Cardiac fibroblast (primary cell): ENCODE results near the gene CFAP61.

Source experiments
- DNase-seq, 2 donors: peaks; one replicate each; pipeline versions ENCODE4 v3.0.0 to v3.0.0-alpha.2; 2010; ENCODE audit warnings: low read depth in 2 of 2
- H3K4me3 ChIP-seq, 2 donors: replicated peaks in 1 of 2; 1 replicate in 1 of 2; 2 replicates in 1 of 2; pipeline ENCODE4 v1.5.1; 2011; ENCODE audit warnings: low read depth in 2 of 2, low read length in 2 of 2, mild to moderate bottlenecking in 2 of 2, moderate library complexity in 1 of 2
- CTCF ChIP-seq: IDR thresholded peaks from one replicate; pipeline ENCODE4 v1.5.1; 2011; ENCODE audit warnings: low read depth, mild to moderate bottlenecking, low read length, inconsistent platforms

CFAP61 gene

GRCh38 chr20:20076297-20077065 is 24.1 kb downstream of the CFAP61 start:
- no peak for TF ChIP-seq CTCF
- H3K4me3 ChIP-seq = no peak overlapping the region
- DNase-seq = peak; percentile 58 to 70

DNA sequence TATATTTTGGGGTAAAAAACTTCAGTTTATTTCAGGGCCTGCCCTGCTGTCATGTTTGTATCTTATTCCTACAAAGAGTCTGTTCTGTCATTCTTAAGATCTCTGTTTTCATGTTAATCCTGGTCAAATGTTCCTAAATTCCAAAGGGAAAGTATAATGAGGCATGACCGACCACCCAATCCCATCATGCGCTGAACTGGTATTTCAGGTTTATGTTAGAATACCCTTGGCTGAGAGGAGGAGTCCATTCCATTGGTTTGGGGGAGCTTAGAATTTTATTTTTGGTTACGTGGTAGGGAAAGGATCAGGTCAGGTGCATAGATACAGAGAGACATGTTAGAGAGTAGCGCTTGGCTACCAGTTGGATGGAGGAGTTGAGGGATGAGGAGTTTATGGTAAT is 25.7 kb downstream of the CFAP61 start:
- no peak for DNase-seq
- TF ChIP-seq CTCF = no peak
- no peak overlapping the region for H3K4me3 ChIP-seq

- no peak for DNase-seq
- H3K4me3 ChIP-seq = no peak overlapping the region
- no peak for TF ChIP-seq CTCF
Measured at GRCh38 chr20:20079102-20079784, 26.9 kb downstream of the CFAP61 start.

- H3K4me3 ChIP-seq = no peak overlapping the region
- peak; percentile 22 for TF ChIP-seq CTCF
- peak; percentile 38 to 51 for DNase-seq
Measured at GRCh38 chr20:20083807-20084206, 31.5 kb downstream of the CFAP61 start.

- no peak for DNase-seq
- no peak for TF ChIP-seq CTCF
- no peak overlapping the region for H3K4me3 ChIP-seq
Measured at GRCh38 chr20:20084296-20084752, 32.0 kb downstream of the CFAP61 start.

GRCh38 chr20:20085071-20085470 is 32.7 kb downstream of the CFAP61 start:
- no peak for TF ChIP-seq CTCF
- no peak overlapping the region for H3K4me3 ChIP-seq
- no peak for DNase-seq
